NCI-H1417 (cell line): ENCODE results near the gene BICDL2.
A peak's percentile ranks its signal among the peaks of the same experiment; 100 is the strongest.

Experiments used
- DNase-seq, 3 experiments: peaks; one replicate each; lab custom pipeline; 2025; lab: John Stamatoyannopoulos, UW

The BICDL2 gene

DNA sequence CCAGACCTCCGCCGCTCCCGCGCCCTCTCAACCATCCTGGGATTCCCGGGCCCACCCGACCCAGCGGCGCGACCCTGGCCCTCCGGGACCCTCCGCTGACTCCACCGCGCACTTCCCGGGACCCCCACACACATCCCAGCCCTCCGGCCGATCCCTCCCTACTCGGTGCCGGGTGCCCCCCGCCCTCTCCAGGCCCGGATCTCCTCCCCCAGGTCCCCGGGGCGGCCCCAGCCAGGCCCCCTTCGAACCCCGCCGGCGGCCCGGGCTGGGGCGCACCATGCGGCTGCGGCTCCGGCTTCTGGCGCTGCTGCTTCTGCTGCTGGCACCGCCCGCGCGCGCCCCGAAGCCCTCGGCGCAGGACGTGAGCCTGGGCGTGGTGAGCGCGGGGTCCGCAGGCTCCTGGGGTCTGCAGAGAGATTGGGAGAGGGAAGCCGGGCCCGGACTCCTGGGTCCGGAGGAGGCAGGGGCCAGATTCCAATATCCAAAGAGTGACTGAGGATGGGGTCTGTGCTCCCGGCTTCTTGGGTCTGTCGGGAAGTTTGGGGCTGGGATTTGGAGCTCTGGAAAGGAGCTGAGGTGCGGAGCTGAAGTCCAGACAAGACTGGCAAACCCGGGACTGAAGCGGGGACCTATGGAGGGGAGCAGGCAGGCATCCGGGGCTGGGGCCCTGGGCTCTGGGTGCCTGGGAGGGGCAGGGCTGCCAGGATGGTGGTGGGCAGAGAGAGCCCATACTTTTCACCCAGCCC is 10.1 kb upstream of the BICDL2 start:
- no peak for DNase-seq

- DNase-seq = peak in 2 of 3 experiments; percentile 58 to 59
Measured at GRCh38 chr16:3045758-3046640, 9.3 kb upstream of the BICDL2 start, which contains the start of gene MMP25. Gene MMP25, plus strand, starts transcription at chr16:3046561. Its CDS starts 357 bp downstream, at chr16:3046918.

DNA sequence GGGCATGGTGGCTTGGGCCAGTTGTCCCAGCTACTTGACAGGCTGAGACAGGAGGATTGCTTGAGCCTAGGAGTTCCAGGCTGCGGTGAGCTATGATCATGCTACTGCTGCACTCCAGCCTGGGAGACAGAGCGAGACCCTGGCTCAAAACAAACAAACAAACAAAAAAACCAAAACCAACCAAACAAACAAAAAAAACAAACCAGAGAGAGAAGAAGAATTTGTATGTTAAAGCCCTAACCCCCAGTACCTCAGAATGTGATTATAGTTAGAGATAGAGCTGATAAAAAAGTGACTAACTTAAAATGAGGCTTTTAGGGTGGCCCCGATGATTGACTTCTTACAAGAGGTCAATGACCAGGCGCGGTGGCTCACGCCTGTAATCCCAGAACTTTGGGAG is 8.0 kb upstream of the BICDL2 start:
- DNase-seq = no peak

DNA sequence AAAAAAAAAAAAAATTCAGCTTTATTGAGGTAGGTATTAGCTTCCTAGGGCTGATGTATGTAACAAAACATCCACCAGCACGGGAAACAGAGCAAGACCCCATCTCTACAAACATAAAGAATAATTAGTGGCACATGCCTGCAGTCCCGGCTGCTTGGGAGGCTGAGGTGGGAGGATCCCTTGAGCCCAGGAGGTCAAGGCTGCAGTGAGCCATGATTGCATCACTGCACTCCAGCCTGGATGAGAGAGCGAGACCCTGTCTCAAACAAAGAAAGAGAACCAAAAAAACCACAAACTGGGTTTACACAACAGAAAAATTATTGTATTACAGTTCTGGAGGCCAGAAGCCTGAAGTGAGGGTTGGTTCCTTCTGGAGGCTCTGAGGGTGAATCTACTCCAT is 5.6 kb upstream of the BICDL2 start:
- no peak for DNase-seq

DNA sequence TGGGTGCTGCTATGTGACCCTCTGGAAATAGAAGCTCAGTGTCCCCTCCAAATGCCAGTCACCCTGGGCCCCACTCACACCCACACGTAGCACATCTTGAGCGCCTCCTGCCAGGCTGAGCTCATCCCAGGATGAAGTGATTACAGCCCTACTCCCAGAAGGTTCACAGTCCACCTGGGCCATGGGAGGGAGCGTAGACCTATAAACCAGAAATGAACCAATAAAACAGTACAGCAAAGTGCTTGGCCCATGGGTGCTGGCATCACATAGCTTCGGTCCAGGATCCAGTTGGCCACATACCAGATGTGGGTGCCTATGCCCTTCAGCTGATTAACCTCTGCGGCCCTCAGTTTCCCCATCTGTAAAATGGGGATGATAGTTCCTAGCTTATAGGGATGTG is 2.2 kb upstream of the BICDL2 start:
- DNase-seq = no peak

GRCh38 chr16:3038256-3038655 is 1.5 kb upstream of the BICDL2 start:
- DNase-seq = peak in 1 of 3 experiments; percentile 12

DNA sequence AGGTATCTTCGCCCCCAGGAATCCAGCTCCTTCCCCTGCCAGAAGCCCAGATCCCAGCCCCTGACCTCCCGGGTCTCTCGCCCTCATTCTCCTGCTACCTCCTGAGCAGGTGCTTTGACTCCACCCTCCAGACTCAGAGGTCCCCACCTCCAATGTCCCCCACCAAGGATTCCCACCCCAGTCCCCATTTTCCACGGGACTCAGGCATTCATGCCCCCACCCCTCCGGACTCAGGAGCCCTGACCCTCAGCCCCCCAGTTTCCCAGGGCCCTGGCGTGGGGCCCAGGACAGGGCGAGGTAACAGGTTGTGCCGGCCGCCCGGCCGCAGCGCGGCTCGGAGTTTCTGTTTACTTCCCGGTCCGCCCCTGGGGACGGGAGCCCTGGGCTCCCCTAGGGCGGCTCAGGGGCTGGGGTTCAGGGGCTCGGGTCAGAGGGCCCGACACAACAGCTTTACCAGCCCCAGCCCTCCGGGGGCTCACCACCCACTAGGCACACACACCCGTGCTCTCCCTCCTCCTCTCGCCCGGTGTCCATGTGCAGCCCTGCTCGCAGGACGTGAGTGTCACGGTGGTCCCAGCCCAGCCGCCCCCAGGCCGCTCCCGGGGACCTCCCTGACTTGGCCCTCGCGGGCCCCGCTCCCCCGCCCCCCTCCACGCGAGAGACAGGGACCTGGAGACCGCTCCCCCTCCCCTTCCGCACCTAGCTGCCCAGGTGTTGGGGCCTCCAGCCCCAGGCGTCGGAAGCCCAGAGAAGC is 595 bp downstream of the BICDL2 start:
- DNase-seq = peak in 2 of 3 experiments; percentile 31 to 51

GRCh38 chr16:3035289-3035971 is 1.3 kb downstream of the BICDL2 start:
- DNase-seq = no peak

DNA sequence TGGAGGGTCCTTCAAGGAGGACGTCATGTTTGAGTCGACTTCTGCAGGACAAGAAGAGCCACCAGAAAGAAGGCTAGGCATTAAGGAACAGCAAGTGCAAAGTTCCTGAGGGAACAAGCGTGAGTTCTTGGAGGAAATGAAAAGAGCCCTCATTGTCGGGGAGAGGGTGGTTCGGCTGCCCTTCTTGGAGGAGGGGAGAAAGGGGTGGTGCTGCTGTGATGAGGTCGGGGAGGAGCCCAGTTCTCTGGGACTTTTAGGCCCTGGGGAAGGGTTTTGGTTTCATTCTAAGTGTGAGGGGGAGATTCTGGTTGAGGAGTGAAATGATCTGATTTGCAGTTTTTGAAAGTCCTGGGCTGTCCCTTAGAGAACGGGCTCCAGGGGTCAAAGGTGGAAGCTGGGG is 4.1 kb downstream of the BICDL2 start:
- DNase-seq = no peak

GRCh38 chr16:3030222-3031212 is 6.2 kb downstream of the BICDL2 start:
- DNase-seq = no peak

- DNase-seq = no peak
Measured at GRCh38 chr16:3029491-3030221, 7.1 kb downstream of the BICDL2 start.

GRCh38 chr16:3028716-3029319 is 7.9 kb downstream of the BICDL2 start:
- DNase-seq = no peak

DNA sequence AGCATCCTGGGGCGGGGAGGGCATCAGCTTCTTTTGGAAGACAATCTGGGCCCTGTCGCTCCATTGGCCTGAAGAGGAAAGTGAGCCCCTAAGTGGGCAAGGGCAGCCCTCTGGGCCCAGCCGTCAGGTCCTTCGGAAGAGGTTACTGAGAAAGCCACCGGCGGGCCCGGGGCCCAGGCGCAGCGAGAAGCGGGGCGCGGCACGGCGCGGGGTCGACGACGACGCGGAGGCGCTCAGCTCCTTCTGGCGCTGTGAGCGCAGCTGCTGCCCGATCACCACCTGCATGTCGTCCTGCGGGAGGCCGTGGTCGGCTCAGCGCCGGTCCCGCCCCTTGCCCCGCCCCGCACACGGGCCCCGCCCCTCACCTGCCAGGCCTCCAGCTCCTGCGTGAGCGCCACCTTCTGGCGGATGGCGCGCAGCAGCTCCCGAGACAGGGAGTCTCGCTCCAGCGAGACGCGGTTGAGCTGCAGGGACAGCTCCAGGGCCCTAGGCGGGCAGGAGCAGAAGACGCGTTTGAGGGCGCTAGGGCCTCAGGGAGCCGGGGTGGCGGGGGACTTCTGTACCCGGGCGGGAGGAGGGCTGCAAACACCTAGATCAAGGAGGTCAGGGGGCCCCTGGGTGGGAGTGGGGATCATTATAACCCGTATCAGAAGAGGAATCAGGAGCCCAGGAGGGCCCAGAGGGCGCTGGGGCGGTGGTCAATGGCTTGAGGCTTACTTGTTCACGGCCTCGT is 8.6 kb downstream of the BICDL2 start:
- peak; percentile 84 to 97 (median 91) for DNase-seq

GRCh38 chr16:3027489-3027795 is 9.3 kb downstream of the BICDL2 start:
- no peak for DNase-seq

DNA sequence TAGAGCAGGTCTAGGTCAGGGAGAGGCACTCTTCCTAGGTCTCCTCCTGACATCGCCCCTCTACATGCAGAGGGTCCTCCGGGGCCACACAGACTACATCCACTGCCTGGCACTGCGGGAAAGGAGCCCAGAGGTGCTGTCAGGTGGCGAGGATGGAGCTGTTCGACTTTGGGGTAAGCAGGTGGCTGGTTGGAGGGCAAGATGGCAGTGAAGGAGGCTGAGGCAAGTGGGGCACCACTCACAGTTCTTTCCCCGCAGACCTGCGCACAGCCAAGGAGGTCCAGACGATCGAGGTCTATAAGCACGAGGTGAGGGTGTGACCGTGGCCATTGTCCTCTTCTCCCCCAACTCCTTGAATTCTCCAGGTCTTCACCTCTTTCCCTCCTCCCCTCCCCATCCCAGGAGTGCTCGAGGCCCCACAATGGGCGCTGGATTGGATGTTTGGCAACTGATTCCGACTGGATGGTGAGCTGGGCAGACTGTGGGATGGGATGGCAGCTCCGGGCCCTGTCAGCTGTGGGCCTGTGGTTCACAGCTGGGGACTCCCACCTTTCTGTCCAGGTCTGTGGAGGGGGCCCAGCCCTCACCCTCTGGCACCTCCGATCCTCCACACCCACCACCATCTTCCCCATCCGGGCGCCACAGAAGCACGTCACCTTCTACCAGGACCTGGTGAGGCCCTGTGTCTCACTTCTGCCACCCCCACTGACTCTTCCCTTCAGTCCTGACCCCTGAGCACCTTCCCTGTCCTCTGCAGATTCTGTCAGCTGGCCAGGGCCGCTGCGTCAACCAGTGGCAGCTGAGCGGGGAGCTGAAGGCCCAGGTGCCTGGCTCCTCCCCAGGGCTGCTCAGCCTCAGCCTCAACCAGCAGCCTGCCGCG is 9.9 kb downstream of the BICDL2 start:
- DNase-seq = no peak

GRCh38 chr16:3026003-3026378 is 10.8 kb downstream of the BICDL2 start:
- DNase-seq = no peak

GRCh38 chr16:3025032-3026002 is 11.4 kb downstream of the BICDL2 start:
- DNase-seq = no peak
